Neural crest cell (in vitro differentiated cells): Measurements from ENCODE around the gene ZNF394. TPM values are rescaled to one million over a fixed set of nuclear protein-coding genes. Genes with fewer than 3 reads are reported as not detected.

ENCODE experiments used
- DNase-seq: peaks from one replicate; pipeline ENCODE4 v3.0.0; 2021; ENCODE audit warnings: low read depth, mixed read lengths, low spot score
- H3K27ac Mint-ChIP-seq: one replicate; pipeline ENCODE4 v1.8.0; 2021; ENCODE audit warnings: mild to moderate bottlenecking, mixed read lengths; ENCODE audit not compliant: unreplicated experiment
- H3K27me3 Mint-ChIP-seq: 2 replicates; pipeline ENCODE4 v1.8.0; 2021; ENCODE audit warnings: low read depth, mild to moderate bottlenecking, mixed read lengths
- H3K36me3 Mint-ChIP-seq: 2 replicates; pipeline ENCODE4 v1.8.0; 2021; ENCODE audit warnings: low read depth, mild to moderate bottlenecking, mixed read lengths
- H3K4me1 Mint-ChIP-seq: 2 replicates; pipeline ENCODE4 v1.8.0; 2021; ENCODE audit warnings: mixed read lengths
- H3K4me3 Mint-ChIP-seq: one replicate; pipeline ENCODE4 v1.8.0; 2021; ENCODE audit warnings: mild to moderate bottlenecking, mixed read lengths
- H3K9me3 Mint-ChIP-seq: 2 replicates; pipeline ENCODE4 v1.8.0; 2021; ENCODE audit warnings: mixed read lengths
- CTCF ChIP-seq: fragments of 200-600 bp; sonication (generic); conservative IDR thresholded peaks from 2 replicates; pipeline ENCODE4 v1.5.0; 2021; ENCODE audit warnings: antibody characterized with exemption, mild to moderate bottlenecking
- total RNA-seq: library from RNA; stranded (reverse); gene quantifications from 2 replicates; pipeline ENCODE4 v1.2.1, GENCODE V29; 2021

Gene ZNF394
- total RNA-seq, 1 donor from 2014 or later, result 19.5 TPM

- no peak for TF ChIP-seq CTCF
- Mint-ChIP-seq H3K9me3 (no peaks in the 10 kb centered on the region), H3K27me3 (no peaks in the 10 kb centered on the region), H3K4me3 (no peak overlapping the region), H3K4me1 (peaks cover 8% of the 10 kb centered on the region), H3K36me3 (peaks cover 18% of the 10 kb centered on the region), H3K27ac (peak overlapping the region; percentile 12)
- DNase-seq, result no peak
These were observed 51.2 kb downstream of the ZNF394 start for GRCh38 chr7:99448855-99449254.

- Mint-ChIP-seq H3K36me3 (peaks cover 15% of the 10 kb centered on the region), H3K27ac (no peak overlapping the region), H3K27me3 (no peaks in the 10 kb centered on the region), H3K4me3 (no peak overlapping the region), H3K4me1 (peaks cover 8% of the 10 kb centered on the region), H3K9me3 (no peaks in the 10 kb centered on the region)
- no peak for DNase-seq
- TF ChIP-seq CTCF, result peak; percentile 19
These were observed 52.1 kb downstream of the ZNF394 start for GRCh38 chr7:99447943-99448342.

- Mint-ChIP-seq H3K4me1 (peaks cover 11% of the 10 kb centered on the region), H3K36me3 (peaks cover 12% of the 10 kb centered on the region), H3K9me3 (no peaks in the 10 kb centered on the region), H3K4me3 (no peak overlapping the region), H3K27me3 (no peaks in the 10 kb centered on the region), H3K27ac (no peak overlapping the region)
- no peak for DNase-seq
- TF ChIP-seq CTCF, result no peak
These were observed 54.0 kb downstream of the ZNF394 start for GRCh38 chr7:99446096-99446495.

Other genes with a start within 250 kb of the ZNF394 start
- gene MYH16, start 227.4 kb downstream of the ZNF394 start, total RNA-seq, result not detected in 2 replicates
- 214 and 216 TPM in 2 replicates for gene ARPC1A, start 174.4 kb downstream of the ZNF394 start, total RNA-seq
- gene ARPC1B, start 125.6 kb downstream of the ZNF394 start, total RNA-seq, result 67.7 and 71.6 TPM in 2 replicates
- 146 and 155 TPM in 2 replicates for gene PDAP1, start 91.7 kb downstream of the ZNF394 start, total RNA-seq
- gene BUD31, start 91.3 kb downstream of the ZNF394 start, total RNA-seq, result 107 and 108 TPM in 2 replicates
- 9.7 and 11.1 TPM in 2 replicates for gene PTCD1, start 61.5 kb downstream of the ZNF394 start, total RNA-seq
- 111 and 117 TPM in 2 replicates for gene CPSF4, start 61.3 kb downstream of the ZNF394 start, total RNA-seq
- 403 and 423 TPM in 2 replicates for gene ATP5MF, start 34.1 kb downstream of the ZNF394 start, total RNA-seq
- 25.6 and 27.8 TPM in 2 replicates for gene ZNF789, start 27.4 kb downstream of the ZNF394 start, total RNA-seq
- 21.5 and 21.7 TPM in 2 replicates for gene ZKSCAN5, start 4.4 kb upstream of the ZNF394 start, total RNA-seq
- 10.6 and 10.9 TPM in 2 replicates for gene FAM200A, start 51.8 kb upstream of the ZNF394 start, total RNA-seq
- gene ZNF655, start 58.4 kb upstream of the ZNF394 start, total RNA-seq, result 56.0 and 57.0 TPM in 2 replicates
- gene TMEM225B, start 98.0 kb upstream of the ZNF394 start, total RNA-seq, result 0.91 and 1.8 TPM in 2 replicates
- gene ZSCAN25, start 116.7 kb upstream of the ZNF394 start, total RNA-seq, result 23.4 and 26.4 TPM in 2 replicates
- not detected in 2 replicates for gene CYP3A5, start 179.7 kb upstream of the ZNF394 start, total RNA-seq
- gene CYP3A7, start 234.9 kb upstream of the ZNF394 start, total RNA-seq, result not detected in 2 replicates